HG02884 (cell line): ENCODE data around the gene GGNBP2.

Experiments used
- ATAC-seq: cut with Tn5 transposase; IDR thresholded peaks from one replicate; pipeline ENCODE4 v1.9.1; 2021; ENCODE audit warnings: mild to moderate bottlenecking, moderate library complexity; ENCODE audit not compliant: unreplicated experiment

GGNBP2 gene

GRCh38 chr17:36550491-36551417 is 6.0 kb downstream of the GGNBP2 start:
- ATAC-seq = no peak

DNA sequence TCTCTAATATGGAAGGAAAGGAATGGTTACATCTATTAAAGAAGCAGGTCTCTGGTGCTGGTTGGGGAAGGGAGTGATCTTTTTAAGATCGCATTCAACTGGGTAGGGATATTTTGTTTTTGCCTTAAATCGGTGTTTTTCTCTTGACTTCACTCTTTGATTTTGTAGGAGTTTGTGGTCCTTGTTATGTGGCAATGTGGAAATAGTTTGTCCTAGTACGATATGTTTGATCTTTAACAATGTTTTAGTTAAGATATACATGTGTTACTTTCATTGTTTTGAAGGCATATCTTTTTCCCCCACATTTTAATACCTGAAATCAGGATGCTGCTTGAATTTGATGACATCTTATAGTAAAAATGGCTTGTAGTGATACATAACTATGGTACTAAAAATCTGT is 8.7 kb downstream of the GGNBP2 start:
- no peak for ATAC-seq

DNA sequence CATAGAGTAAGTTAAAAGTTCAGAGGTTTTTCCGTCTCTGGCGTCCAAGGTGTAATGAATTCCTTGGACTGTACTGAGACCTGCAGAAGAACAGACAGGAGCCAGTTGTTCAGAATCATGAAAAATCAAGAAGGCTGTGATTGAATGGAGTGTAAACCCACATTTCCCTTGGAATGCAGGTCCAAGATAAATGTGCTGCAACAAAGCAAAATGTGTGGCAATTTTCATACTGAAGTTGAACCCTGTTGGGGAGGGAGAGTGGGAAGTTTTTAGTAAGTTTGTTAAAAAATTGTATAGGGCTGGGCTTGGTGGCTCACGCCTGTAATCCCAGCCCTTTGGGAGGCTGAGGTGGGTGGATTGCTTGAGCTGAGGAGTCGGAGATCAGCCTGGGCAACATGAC is 21.4 kb downstream of the GGNBP2 start:
- no peak for ATAC-seq

- ATAC-seq = no peak
Measured at GRCh38 chr17:36575028-36575427, 30.3 kb downstream of the GGNBP2 start.

GRCh38 chr17:36576793-36577192 is 32.1 kb downstream of the GGNBP2 start:
- ATAC-seq = no peak

DNA sequence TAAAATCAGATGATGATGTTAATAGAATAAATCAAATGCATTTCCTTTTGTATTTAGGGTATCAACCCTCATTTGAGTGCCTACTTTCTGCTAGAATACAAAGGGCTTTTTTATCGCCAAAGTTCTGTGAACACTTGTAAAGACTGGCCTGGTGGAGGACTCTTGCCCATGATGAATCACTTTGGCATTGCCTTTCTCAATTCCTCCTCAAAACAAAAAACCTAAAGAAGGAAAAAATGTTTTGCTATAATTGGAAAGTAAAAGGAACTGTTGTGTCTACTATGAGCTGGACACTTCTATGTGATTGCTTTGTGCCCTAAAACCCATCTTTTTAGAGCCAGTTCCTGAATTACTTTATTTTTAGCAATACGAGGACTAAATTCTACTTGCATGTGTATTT is 34.0 kb downstream of the GGNBP2 start:
- ATAC-seq = no peak

- no peak for ATAC-seq
Measured at GRCh38 chr17:36583787-36584186, 39.1 kb downstream of the GGNBP2 start.

- no peak for ATAC-seq
Measured at GRCh38 chr17:36586138-36586537, 41.4 kb downstream of the GGNBP2 start.

DNA sequence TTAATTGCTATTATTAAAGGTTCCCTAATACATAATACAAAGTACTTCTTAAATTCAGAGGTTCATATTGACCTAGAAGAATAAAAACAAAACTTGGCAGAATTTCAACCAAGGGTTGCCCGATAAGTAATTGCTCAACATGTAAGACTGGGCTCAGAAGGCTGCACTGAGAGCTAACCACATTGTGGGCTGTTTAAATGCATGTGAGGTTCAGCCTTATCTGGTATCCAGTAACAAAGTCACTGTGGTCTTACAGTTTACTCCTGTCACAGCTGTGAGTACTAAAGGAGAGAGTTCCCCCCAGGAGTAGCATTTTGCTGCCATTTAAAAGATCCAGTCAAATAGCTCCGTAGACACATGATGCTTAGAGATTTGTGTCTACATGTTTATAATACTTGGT is 45.4 kb downstream of the GGNBP2 start:
- ATAC-seq = no peak

GRCh38 chr17:36591434-36592315 is 47.0 kb downstream of the GGNBP2 start, which contains the start of gene DHRS11:
Gene DHRS11 (plus strand): TSS chr17:36591879. CDS start chr17:36592010, 131 bp downstream.
- ATAC-seq = peak; percentile 68

DNA sequence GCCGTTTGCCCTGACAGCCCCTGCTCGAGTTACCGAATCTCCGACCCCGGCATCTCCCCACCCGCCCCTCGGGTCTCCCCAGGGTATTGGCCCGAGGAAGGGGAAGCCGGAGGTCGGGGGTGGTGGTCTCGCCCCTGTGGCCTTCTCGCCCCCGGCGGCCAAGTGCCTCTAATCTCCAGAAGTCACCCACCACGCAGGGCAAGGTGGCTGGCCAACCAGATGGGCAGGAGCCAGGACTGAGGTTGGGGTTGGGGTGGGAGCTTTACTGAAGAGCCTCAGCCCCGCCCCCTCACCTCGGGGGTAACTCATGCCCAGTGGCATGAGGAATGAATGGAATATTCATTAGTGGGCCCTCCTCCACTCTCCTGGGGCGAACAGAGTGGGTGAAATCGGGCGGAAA is 47.6 kb downstream of the GGNBP2 start:
- no peak for ATAC-seq

DNA sequence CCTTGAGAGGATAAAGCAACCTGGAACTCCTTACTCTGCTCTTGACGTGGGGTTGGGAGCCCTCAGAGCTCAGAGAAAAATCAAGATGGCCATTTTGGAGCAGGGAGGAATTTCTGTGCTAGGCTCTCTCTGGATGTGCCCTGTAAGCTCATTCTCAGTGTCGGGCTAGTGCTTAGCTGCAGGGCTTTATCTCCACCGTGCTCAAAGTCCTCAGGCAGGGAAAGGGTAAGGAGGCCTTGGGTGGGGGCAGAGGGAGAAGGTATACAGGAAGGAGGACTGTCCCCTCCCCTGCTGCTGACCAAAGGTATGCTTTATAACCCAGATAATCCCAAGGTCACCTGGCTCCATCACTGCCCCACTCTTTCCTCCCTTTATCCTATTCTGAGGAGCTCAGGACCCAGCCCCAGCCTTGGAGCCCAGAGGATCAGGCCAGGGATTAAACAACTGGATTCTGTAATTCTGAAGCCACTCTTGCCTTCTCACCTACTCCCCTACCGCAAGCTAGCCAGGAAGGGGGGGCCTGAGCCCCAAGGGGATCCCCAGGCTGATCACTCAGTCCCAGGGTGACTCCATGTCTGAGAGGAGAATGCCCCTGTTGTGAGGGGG is 48.1 kb downstream of the GGNBP2 start:
- ATAC-seq = no peak

DNA sequence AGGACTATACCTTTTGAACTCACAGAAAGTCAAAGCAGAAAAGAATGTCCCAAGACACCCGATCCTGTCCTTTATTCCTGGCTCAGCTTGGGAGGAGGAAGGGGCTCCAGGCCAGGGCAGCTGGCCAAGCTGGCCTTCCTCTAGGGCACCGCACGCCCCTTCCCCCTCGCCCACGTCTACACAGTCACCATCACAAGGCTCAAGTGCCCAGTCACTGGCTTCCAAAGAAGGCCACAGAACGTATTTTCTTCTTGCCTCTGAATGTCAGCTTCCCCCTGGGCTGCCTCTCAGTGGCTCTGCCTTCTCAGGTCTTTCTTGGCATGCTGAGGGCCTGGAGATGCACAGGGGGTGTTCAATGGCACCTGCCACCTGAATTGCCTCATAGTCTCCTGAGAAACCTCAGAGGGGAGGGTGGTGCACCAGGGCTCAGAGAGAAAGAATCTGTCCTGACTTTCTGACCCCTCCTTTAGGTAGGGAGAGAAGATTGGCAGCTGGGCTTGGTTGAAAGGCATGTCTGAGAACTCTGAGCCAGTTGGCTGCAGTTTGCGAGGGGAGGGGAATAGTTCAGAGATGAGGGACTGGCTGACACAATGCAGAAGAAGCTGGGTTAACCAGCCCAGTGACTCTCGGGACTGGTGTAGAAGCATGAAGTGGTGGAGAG is 49.1 kb downstream of the GGNBP2 start:
- ATAC-seq = no peak

DNA sequence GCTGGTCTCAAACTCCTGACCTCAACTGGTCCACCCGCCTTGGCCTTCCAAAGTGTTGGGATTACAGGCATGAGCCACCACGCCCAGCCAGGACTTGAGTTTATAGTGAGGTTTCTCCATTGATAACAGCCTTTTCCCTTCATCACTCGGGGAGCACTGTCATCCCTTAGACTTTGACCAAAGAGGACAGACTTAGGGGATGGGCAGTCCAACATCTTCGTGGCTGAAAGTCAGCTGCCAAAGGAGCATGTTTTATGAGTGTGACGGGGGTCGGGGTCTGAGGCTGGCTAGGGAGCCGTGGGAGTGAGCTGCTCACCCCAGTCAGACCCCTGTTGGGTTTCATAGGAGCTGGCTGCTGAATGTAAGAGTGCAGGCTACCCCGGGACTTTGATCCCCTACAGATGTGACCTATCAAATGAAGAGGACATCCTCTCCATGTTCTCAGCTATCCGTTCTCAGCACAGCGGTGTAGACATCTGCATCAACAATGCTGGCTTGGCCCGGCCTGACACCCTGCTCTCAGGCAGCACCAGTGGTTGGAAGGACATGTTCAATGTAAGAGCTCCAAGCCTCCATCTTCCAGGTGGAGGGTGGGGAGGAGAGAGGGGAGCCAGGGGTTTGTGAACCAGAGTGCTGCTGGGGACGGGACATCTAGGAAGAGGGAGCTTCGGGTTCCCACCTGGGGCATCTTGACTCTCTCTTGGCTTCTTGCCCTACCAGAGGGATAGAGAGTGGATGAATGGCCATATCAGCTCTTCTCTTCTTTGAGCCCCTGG is 50.1 kb downstream of the GGNBP2 start:
- ATAC-seq = no peak

DNA sequence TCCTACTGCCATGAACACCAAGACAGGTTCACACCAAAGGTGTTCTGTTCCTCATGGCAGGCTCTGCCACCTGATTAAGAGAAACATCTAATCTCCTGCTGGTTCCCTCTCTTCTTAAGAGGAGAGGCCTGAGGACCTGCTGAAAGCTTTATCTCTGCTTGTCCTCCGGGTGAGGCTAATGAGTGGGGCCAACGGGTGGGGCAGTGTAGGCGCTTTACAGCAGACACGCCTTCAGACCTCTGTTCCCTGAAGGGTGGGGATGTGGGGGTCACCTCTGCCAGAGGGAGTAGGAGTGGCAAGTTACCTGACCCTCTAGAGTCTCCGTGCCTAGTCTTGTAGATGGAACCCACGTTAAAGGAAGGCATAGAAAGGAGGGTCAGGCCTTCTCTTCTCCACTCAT is 52.5 kb downstream of the GGNBP2 start:
- ATAC-seq = no peak

- no peak for ATAC-seq
Measured at GRCh38 chr17:36597866-36598777, 53.4 kb downstream of the GGNBP2 start.

- ATAC-seq = no peak
Measured at GRCh38 chr17:36598951-36599401, 54.3 kb downstream of the GGNBP2 start.

- ATAC-seq = no peak
Measured at GRCh38 chr17:36599546-36600250, 55.0 kb downstream of the GGNBP2 start.
